ENCODE measurements around the gene GON4L.
"Not testable (repeated sequence)": the region's sequence is repeated elsewhere in the genome, so short reads cannot be mapped to it uniquely, and the experiment has no call there.

The GON4L gene

GRCh38 chr1:155748141-155748540 lies 108.9 kb downstream of the GON4L start:
- DNase-seq (ENCODE audit: low read depth): not testable (repeated sequence)

- DNase-seq (ENCODE audit: low read depth): not testable (repeated sequence)
These were observed 109.4 kb downstream of the GON4L start for GRCh38 chr1:155747586-155747985.

GRCh38 chr1:155745284-155746228 lies 111.5 kb downstream of the GON4L start:
- DNase-seq (ENCODE audit: low read depth): peak; percentile 96

GRCh38 chr1:155744711-155745283 lies 112.2 kb downstream of the GON4L start:
- no peak for DNase-seq (ENCODE audit: low read depth)

- no peak for DNase-seq (ENCODE audit: low read depth)
These were observed 115.1 kb downstream of the GON4L start for GRCh38 chr1:155741908-155742307.

- no peak for DNase-seq (ENCODE audit: low read depth)
These were observed 116.0 kb downstream of the GON4L start for GRCh38 chr1:155740995-155741394.

GRCh38 chr1:155729031-155729898 lies 127.7 kb downstream of the GON4L start:
- DNase-seq (ENCODE audit: low read depth): peak; percentile 24

GRCh38 chr1:155725142-155725541 lies 131.9 kb downstream of the GON4L start:
- no peak for DNase-seq (ENCODE audit: low read depth)

GRCh38 chr1:155719703-155720102 lies 137.3 kb downstream of the GON4L start:
- DNase-seq (ENCODE audit: low read depth): no peak

GRCh38 chr1:155718524-155719115 lies 138.4 kb downstream of the GON4L start:
- DNase-seq (ENCODE audit: low read depth): not testable (repeated sequence)

GRCh38 chr1:155717041-155717440 lies 140.0 kb downstream of the GON4L start:
- DNase-seq (ENCODE audit: low read depth): no peak

- no peak for DNase-seq (ENCODE audit: low read depth)
These were observed 141.2 kb downstream of the GON4L start for GRCh38 chr1:155715777-155716176.

GRCh38 chr1:155715056-155715455 lies 142.0 kb downstream of the GON4L start:
- not testable (repeated sequence) for DNase-seq (ENCODE audit: low read depth)

- no peak for DNase-seq (ENCODE audit: low read depth)
These were observed 143.9 kb downstream of the GON4L start for GRCh38 chr1:155713075-155713474.

GRCh38 chr1:155712636-155713035 lies 144.4 kb downstream of the GON4L start:
- DNase-seq (ENCODE audit: low read depth): not testable (repeated sequence)

GRCh38 chr1:155711457-155711856 lies 145.6 kb downstream of the GON4L start:
- not testable (repeated sequence) for DNase-seq (ENCODE audit: low read depth)

GRCh38 chr1:155709391-155709790 lies 147.6 kb downstream of the GON4L start:
- DNase-seq (ENCODE audit: low read depth): no peak

- DNase-seq (ENCODE audit: low read depth): peak; percentile 31
These were observed 150.9 kb downstream of the GON4L start for GRCh38 chr1:155706139-155706538.

- DNase-seq (ENCODE audit: low read depth): not testable (repeated sequence)
These were observed 152.6 kb downstream of the GON4L start for GRCh38 chr1:155704414-155704813.

GRCh38 chr1:155703216-155703615 lies 153.8 kb downstream of the GON4L start:
- DNase-seq (ENCODE audit: low read depth): no peak

- not testable (repeated sequence) for DNase-seq (ENCODE audit: low read depth)
These were observed 155.3 kb downstream of the GON4L start for GRCh38 chr1:155701675-155702074.
